Measurements from ENCODE around the gene RPS6KC1.

- TF ChIP-seq, protein P1, sequence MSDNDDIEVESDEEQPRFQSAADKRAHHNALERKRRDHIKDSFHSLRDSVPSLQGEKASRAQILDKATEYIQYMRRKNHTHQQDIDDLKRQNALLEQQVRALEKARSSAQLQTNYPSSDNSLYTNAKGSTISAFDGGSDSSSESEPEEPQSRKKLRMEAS (IDR thresholded peaks at IDR 0.05; ENCODE audit: insufficient read depth, insufficient read length) = no peak
- no peak for TF ChIP-seq CTCF (IDR thresholded peaks at IDR 0.05; ENCODE audit: extremely low read depth in 1 of 2, insufficient read depth in 1 of 2, low read depth in 1 of 2, low read length in 2 of 2)
- TF ChIP-seq EZH2 (IDR thresholded peaks at IDR 0.05; ENCODE audit: borderline replicate concordance, low read depth, low read length, severe bottlenecking) = no peak
Observed at GRCh38 chr1:213125643-213126042, 74.6 kb downstream of the RPS6KC1 start.

Data from endothelial cell of umbilical vein (primary cell).